Omental fat pad (tissue), 4 donors: ENCODE results near the gene ZNF514. TPM values are rescaled to one million over a fixed set of nuclear protein-coding genes. Genes with fewer than 3 reads are reported as not detected.
"Not testable (repeated sequence)": the region's sequence is repeated elsewhere in the genome, so short reads cannot be mapped to it uniquely, and the experiment has no call there.

Source experiments
- ATAC-seq: fragments of 150-250 bp; one replicate; pipeline ENCODE4 v1.9.1; 2016; ENCODE audit warnings: mild to moderate bottlenecking, moderate library complexity; ENCODE audit not compliant: low FRiP score
- DNase-seq: peaks from one replicate; pipeline ENCODE4 v3.0.0-alpha.2; 2019; ENCODE audit warnings: low spot score
- CTCF ChIP-seq, 3 donors: fragments of 450-650 bp; IDR thresholded peaks; one replicate each; pipeline ENCODE4 v1.5.1; 2016 to 2017; ENCODE audit warnings: antibody characterized with exemption in 3 of 3, mild to moderate bottlenecking in 3 of 3, moderate library complexity in 2 of 3
- total RNA-seq, 4 donors: library from RNA; depleted of rRNA; stranded (reverse); fragments of >200 nt; gene quantifications; one replicate each; pipeline ENCODE4 v1.1.0, GENCODE V29; 2016

ZNF514 gene
- 10 to 100 TPM; 11.0 to 28.2 (median 11.4) TPM for total RNA-seq

- peak; percentile 89 for ATAC-seq
- no peak for DNase-seq
- TF ChIP-seq CTCF (IDR thresholded peaks at IDR 0.05): no peak
Measured at GRCh38 chr2:95159690-95160449, at the start of gene ZNF514. Gene ZNF514, minus strand, starts transcription at chr2:95159848. Its CDS starts 6,595 bp downstream, at chr2:95153253.

- ATAC-seq: no peak
- TF ChIP-seq CTCF (IDR thresholded peaks at IDR 0.05): no peak
- no peak for DNase-seq
Measured at GRCh38 chr2:95208106-95208505, 48.5 kb upstream of the ZNF514 start.

GRCh38 chr2:95207111-95207961, 47.7 kb upstream of the ZNF514 start, which contains the start of gene ZNF892:
Gene ZNF892, plus strand, starts transcription at chr2:95207521. Its CDS starts 295 bp downstream, at chr2:95207816.
- no peak for TF ChIP-seq CTCF (IDR thresholded peaks at IDR 0.05)
- ATAC-seq (peak; percentile 99), DNase-seq (peak; percentile 72)

- DNase-seq (no peak), ATAC-seq (no peak)
Measured at GRCh38 chr2:95206096-95206495, 46.4 kb upstream of the ZNF514 start.

GRCh38 chr2:95204396-95204795, 44.7 kb upstream of the ZNF514 start:
- DNase-seq: no peak
- ATAC-seq: no peak
- no peak for TF ChIP-seq CTCF (IDR thresholded peaks at IDR 0.05)

More at GRCh38 chr2:95206096-95206495, 46.4 kb upstream of the ZNF514 start:
- no peak for TF ChIP-seq CTCF (IDR thresholded peaks at IDR 0.05)

GRCh38 chr2:95203911-95204310, 44.3 kb upstream of the ZNF514 start:
- no peak for TF ChIP-seq CTCF (IDR thresholded peaks at IDR 0.05)
- ATAC-seq (no peak), DNase-seq (no peak)

GRCh38 chr2:95192956-95193355, 33.3 kb upstream of the ZNF514 start:
- not testable (repeated sequence) for ATAC-seq
- DNase-seq: peak; percentile 33
